Measurements from ENCODE around the gene MTA2.

Gene MTA2

DNA sequence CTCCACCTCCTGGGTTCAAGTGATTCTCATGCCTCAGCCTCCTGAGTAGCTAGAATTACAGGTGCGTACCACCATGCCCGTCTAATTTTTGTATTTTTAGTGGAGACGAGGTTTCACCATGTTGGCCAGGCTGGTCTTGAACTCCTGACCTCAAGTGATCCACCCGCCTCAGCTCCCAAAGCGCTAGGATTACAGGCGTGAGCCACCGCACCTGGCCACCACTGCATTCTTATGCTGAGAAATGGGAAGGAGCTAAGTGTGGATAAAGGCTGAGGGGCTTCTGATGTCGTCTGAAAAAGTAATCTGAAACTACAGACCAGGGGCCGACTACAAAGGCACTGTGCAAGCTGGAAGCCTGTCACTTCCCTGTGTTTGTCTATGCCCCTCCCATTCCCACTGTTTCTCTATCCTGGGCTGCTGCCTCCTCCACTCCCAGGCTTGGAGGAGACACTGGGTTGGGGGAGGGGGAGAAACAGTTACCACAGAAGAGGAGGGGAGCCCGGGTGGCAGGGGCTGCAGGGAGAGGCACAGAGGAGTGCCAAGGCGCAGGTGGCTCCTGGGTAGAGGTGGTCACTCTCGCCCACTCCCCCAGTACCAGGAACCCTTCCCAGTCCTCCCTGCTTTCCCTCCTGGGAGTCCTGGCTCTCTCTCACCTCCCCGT, 2.9 kb upstream of the MTA2 start:
- peaks cover 27% of the 10 kb centered on the region for H3K36me3 ChIP-seq (ENCODE audit: low read depth)
- H3K4me3 ChIP-seq (ENCODE audit: severe bottlenecking) = no peak overlapping the region
- H3K9me3 ChIP-seq (ENCODE audit: severe bottlenecking) = no peaks in the 10 kb centered on the region
- no peak for DNase-seq (ENCODE audit: low spot score)
- ATAC-seq (ENCODE audit: low read depth) = no peak
- TF ChIP-seq, protein P1, sequence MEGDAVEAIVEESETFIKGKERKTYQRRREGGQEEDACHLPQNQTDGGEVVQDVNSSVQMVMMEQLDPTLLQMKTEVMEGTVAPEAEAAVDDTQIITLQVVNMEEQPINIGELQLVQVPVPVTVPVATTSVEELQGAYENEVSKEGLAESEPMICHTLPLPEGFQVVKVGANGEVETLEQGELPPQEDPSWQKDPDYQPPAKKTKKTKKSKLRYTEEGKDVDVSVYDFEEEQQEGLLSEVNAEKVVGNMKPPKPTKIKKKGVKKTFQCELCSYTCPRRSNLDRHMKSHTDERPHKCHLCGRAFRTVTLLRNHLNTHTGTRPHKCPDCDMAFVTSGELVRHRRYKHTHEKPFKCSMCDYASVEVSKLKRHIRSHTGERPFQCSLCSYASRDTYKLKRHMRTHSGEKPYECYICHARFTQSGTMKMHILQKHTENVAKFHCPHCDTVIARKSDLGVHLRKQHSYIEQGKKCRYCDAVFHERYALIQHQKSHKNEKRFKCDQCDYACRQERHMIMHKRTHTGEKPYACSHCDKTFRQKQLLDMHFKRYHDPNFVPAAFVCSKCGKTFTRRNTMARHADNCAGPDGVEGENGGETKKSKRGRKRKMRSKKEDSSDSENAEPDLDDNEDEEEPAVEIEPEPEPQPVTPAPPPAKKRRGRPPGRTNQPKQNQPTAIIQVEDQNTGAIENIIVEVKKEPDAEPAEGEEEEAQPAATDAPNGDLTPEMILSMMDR (IDR thresholded peaks at IDR 0.05; ENCODE audit: poor library complexity, severe bottlenecking) = no peak
- H3K4me1 ChIP-seq (ENCODE audit: insufficient read depth, poor library complexity, severe bottlenecking) = peaks cover 2% of the 10 kb centered on the region
- H3K27ac ChIP-seq (ENCODE audit: poor library complexity, severe bottlenecking) = no peak overlapping the region
- no peaks in the 10 kb centered on the region for H3K27me3 ChIP-seq (ENCODE audit: insufficient read depth, poor library complexity, severe bottlenecking)

DNA sequence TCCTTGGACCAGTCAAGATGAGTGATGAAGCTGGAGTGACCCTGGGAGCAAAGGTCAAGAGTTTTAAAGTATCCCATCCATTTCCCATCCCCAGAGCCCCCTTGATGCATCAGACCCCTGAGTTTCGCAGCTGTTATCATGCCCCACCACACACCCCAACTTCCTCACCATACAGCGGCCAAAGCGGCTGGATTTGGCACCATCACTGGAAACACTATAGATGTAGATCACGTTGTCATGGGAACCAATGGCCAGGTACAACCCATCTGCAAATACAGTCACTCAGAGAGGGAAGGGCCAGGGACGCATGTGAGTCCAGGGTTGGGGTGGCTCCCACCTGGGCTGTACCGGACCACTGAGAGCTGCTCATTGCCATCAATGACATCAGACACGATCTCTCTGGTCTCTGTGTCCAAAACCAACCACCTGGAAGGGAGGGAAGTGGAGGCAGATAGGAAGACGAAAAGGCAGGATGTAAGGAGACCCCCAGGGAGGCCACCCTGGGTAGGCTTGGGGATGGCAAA, 2.2 kb upstream of the MTA2 start:
- Histone ChIP-seq H3K27me3 (ENCODE audit: insufficient read depth, poor library complexity, severe bottlenecking) (no peaks in the 10 kb centered on the region), H3K4me3 (ENCODE audit: severe bottlenecking) (no peak overlapping the region), H3K27ac (ENCODE audit: poor library complexity, severe bottlenecking) (no peak overlapping the region), H3K36me3 (ENCODE audit: low read depth) (peaks cover 32% of the 10 kb centered on the region), H3K4me1 (ENCODE audit: insufficient read depth, poor library complexity, severe bottlenecking) (peaks cover 8% of the 10 kb centered on the region), H3K9me3 (ENCODE audit: severe bottlenecking) (no peaks in the 10 kb centered on the region)
- ATAC-seq (ENCODE audit: low read depth) = no peak
- TF ChIP-seq, protein P1 (IDR thresholded peaks at IDR 0.05; ENCODE audit: poor library complexity, severe bottlenecking) = no peak
- no peak for DNase-seq (ENCODE audit: low spot score)

DNA sequence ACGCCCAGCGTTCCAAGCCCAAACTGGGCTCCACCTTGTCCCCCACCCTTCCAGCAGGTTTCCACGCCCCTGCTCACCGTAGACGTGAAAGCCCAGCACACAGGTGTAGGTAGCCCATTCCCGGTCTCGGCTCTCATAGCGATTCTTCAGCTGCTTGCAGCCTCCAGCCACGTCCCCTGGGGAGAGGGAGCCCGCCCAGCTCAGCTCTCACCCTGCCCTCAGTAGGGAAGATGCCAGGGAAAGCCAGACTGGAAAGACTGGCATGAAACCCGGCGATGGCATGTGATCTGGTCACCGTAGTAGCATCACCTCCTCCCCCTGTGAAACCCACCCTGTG, 1.4 kb upstream of the MTA2 start:
- ATAC-seq (ENCODE audit: low read depth) (no peak), DNase-seq (ENCODE audit: low spot score) (no peak)
- Histone ChIP-seq H3K27ac (ENCODE audit: poor library complexity, severe bottlenecking) (peak overlapping the region; percentile 90), H3K27me3 (ENCODE audit: insufficient read depth, poor library complexity, severe bottlenecking) (no peaks in the 10 kb centered on the region), H3K9me3 (ENCODE audit: severe bottlenecking) (no peaks in the 10 kb centered on the region), H3K4me3 (ENCODE audit: severe bottlenecking) (peak overlapping the region; percentile 90), H3K36me3 (ENCODE audit: low read depth) (peaks cover 36% of the 10 kb centered on the region), H3K4me1 (ENCODE audit: insufficient read depth, poor library complexity, severe bottlenecking) (peaks cover 10% of the 10 kb centered on the region)
- TF ChIP-seq, protein P1 (IDR thresholded peaks at IDR 0.05; ENCODE audit: poor library complexity, severe bottlenecking) = no peak

DNA sequence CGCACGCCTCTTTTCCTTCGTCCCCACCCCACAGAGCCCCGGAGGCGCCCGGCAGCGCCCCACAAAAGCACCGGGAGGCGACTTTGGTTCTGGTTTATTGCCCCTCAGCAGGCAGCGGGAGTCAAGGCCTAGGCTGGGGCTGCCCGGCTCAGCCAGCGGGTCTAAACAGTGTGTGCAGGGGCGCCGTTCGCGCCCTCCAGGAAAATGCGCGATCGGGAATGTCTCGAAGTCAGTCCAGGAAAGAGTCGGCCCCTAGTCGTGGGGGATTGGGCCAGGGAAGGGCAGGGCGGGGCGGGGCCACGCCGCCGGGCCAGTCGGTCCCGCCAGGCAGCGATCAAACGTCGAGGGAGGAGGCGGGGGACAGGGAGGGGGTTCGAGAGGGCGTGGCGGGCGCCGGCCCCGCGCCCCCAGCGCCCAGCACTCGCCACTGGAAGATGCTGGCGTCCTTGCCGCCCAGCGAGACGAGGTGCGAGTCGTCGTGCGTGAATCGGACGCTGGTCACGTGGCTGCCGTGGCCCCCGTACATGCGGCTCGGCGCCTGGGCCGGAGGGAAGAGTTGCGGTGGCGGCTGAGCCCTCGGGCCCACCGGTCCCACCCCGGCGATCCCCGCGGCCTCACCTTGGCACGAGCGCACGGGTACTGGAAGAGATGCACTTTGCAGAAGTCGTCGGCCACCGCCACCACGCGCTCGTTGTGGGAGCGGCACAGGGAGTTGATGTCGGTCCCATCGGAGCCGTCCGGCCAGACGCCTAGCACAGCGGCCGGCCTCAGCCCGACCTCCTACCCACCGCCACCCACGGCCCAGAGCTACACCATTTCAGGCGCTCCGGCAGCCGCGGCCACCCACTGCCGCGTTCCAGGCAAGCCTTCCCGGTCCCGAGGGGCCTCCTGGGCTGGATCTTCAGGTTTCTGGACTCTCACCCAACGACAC, 741 bp upstream of the MTA2 start:
- H3K4me1 ChIP-seq (ENCODE audit: insufficient read depth, poor library complexity, severe bottlenecking) = peaks cover 10% of the 10 kb centered on the region
- no peak for DNase-seq (ENCODE audit: low spot score)
- H3K27me3 ChIP-seq (ENCODE audit: insufficient read depth, poor library complexity, severe bottlenecking) = no peaks in the 10 kb centered on the region

More for the DNA sequence above, 741 bp upstream of the MTA2 start:
- Histone ChIP-seq H3K9me3 (ENCODE audit: severe bottlenecking) (no peaks in the 10 kb centered on the region), H3K36me3 (ENCODE audit: low read depth) (peaks cover 38% of the 10 kb centered on the region), H3K27ac (ENCODE audit: poor library complexity, severe bottlenecking) (peak overlapping the region; percentile 90), H3K4me3 (ENCODE audit: severe bottlenecking) (peak overlapping the region; percentile 90)
- ATAC-seq (ENCODE audit: low read depth) = peak; percentile 48
- TF ChIP-seq, protein P1 (IDR thresholded peaks at IDR 0.05; ENCODE audit: poor library complexity, severe bottlenecking) = peak; percentile 18
